ENCODE data around the gene SNF8.

SNF8 gene

DNA sequence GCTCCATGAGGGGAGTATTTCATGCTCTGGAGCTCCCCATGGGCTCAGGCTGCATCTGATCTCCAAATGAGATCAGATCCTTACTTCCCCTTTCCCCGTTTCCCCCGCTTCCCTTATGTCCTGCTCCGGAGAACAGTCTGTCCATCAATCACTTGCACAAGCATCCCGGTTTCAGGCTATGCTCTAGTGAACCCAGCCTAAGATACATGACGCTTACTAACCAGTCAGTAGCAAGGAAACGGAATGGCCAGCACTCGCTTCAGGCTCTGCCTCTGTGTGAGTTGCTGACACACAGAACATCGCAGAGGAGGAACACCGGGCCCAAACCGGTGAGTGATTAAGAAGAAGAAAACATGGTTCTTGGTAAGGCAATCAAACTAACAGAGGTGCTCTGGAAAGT lies 61.5 kb downstream of the SNF8 start:
- DNase-seq: no peak

DNA sequence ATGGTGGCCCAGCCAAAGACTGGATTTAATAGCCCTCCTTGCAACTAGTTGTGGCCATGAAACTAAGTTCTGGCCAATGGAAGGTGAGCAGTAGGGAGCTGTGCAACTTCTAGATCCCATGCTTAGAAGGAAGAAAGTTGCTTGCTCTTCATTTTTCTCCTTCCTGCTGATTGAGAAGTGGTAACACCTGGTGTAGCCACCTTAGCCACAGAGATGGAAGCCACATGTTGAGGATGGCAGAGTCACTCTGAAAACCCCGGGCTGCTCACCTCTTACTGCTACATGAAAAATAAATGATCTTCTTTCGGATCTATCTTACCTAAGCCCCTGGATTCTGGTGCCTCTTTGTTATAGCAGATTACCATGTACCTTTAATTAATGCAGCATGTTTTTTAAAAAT lies 62.4 kb downstream of the SNF8 start:
- DNase-seq: no peak

Data from CD4-positive, alpha-beta T cell treated with Interleukin-4 for 1 hour (primary cell).